Measurements from ENCODE around the gene NLK. TPM values are rescaled to one million over a fixed set of nuclear protein-coding genes. Genes with fewer than 3 reads are reported as not detected.
"Not testable (repeated sequence)": the region's sequence is repeated elsewhere in the genome, so short reads cannot be mapped to it uniquely, and the experiment has no call there.

The NLK gene
- total and polyA plus RNA-seq, 5 donors from 2014 or later = 1.7 to 16.0 (median 1.9) TPM

DNA sequence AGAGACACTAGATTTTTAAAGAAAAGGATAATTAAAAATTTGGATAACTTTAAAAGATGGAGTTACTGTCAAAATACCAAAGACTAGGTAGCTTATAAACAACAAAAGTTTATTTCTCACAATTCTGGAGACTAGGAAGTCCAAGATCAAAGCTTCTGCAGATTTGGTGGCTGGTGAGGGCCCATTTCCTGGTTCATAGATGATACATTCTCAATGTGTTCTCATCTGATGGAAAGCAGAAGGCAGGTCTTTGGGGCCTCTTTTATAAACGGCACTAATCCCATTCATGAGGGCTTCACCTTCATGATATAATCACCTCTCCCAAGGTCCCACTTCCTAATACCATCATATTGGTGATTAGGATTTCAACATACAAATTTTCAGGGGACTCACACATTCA, 33.7 kb downstream of the NLK start:
- Histone ChIP-seq H3K4me1 (ENCODE audit: control insufficient read depth, insufficient read depth, low read length, poor library complexity, severe bottlenecking) (peaks cover 20% of the 10 kb centered on the region), H3K4me3 (ENCODE audit: low read depth, low read length) (no peak overlapping the region), H3K27ac (ENCODE audit: insufficient read depth, low read length, poor library complexity, severe bottlenecking) (no peak overlapping the region), H3K36me3 (ENCODE audit: control insufficient read depth, insufficient read depth, low read length) (no peaks in the 10 kb centered on the region), H3K9me3 (ENCODE audit: control insufficient read depth in 2 of 2, low read length in 2 of 2) (no peaks in the 10 kb centered on the region), H3K27me3 (ENCODE audit: control insufficient read depth, insufficient read depth, low read length) (no peaks in the 10 kb centered on the region)
- DNase-seq = peak in 1 of 3 donors; percentile 6
- Mint-ChIP-seq H3K9me3 (peaks cover 0 to 4% (median 0%) of the 10 kb centered on the region in 7 donors), H3K27ac (no peak overlapping the region), H3K4me1 (peaks cover 31 to 64% (median 46%) of the 10 kb centered on the region in 4 donors), H3K27me3 (peaks cover 5% of the 10 kb centered on the region), H3K36me3 (peaks cover 21% of the 10 kb centered on the region), H3K4me3 (no peak overlapping the region)
- no peak for ATAC-seq (ENCODE audit: low read depth in 2 of 2)

DNA sequence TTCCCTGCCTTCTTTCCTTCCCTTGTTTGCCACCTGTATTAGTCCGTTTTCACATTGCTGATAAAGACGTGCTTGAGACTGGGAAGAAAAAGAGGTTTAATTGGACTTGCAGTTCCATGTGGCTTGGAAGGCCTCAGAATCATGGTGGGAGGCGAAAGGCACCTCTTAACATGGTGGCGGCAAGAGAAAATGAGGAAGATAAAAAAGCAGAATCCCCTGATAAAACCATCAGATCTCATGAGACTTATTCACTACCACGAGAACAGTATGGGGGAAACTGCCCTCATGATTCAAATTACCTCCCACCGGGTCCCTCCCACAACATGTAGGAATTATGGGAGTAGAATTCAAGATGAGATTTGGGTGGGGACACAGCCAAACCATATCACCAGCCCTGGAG, 34.7 kb downstream of the NLK start:
- H3K9me3 Mint-ChIP-seq; H3K27ac ChIP-seq (ENCODE audit: insufficient read depth, low read length, poor library complexity, severe bottlenecking); H3K36me3 ChIP-seq (ENCODE audit: control insufficient read depth, insufficient read depth, low read length); DNase-seq; H3K4me3 ChIP-seq (ENCODE audit: low read depth, low read length); H3K27ac Mint-ChIP-seq; H3K27me3 Mint-ChIP-seq; H3K27me3 ChIP-seq (ENCODE audit: control insufficient read depth, insufficient read depth, low read length); H3K9me3 ChIP-seq (ENCODE audit: control insufficient read depth in 2 of 2, low read length in 2 of 2); ATAC-seq (ENCODE audit: low read depth in 2 of 2); H3K4me3 Mint-ChIP-seq: not testable (repeated sequence)
- peaks cover 15% of the 10 kb centered on the region for H3K4me1 ChIP-seq (ENCODE audit: control insufficient read depth, insufficient read depth, low read length, poor library complexity, severe bottlenecking)
- Mint-ChIP-seq H3K4me1 (peaks cover 24 to 60% (median 38%) of the 10 kb centered on the region in 4 donors), H3K36me3 (peaks cover 13% of the 10 kb centered on the region)

DNA sequence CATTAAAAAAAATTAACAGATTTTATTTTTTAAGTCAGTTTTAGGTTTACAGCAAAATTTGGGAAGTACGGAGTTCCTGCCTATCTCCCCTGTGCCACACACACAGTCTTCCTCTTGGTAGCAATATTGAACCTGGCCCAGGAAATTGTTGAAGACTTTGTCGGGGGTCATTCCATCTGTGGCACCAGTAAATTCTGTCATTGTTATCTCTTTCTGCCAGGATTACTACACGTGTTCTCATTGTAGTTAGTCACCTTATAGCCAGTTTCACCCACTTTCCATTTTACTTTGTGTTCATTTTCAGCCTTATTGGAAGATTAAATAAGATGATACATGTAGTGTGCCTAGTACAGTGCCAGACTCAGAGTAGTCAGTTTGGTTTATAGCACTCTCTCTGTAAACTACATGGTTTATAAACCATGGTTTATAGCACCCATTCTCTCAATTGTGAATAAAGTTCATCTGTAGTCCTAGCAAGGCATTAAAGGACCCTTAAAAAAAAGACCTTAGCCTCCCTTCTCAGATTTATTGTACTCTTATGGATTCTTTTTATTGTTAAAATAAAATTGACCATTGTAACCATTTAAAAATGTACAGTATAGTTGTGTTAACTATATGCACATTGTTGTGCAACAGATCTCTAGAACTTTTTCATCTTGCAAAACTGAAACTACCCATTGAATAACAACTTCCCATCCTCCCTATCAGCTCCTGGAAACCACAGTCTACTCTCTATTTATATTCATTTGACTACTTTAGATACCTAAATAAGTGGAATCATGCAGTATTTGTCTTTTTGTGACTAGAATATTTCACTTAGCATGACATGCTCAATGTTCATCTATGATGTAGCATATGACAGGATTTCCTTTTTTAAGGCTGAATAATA, 36.1 kb downstream of the NLK start:
- Histone ChIP-seq H3K4me3 (ENCODE audit: low read depth, low read length) (no peak overlapping the region), H3K27ac (ENCODE audit: insufficient read depth, low read length, poor library complexity, severe bottlenecking) (no peak overlapping the region), H3K36me3 (ENCODE audit: control insufficient read depth, insufficient read depth, low read length) (no peaks in the 10 kb centered on the region), H3K27me3 (ENCODE audit: control insufficient read depth, insufficient read depth, low read length) (no peaks in the 10 kb centered on the region), H3K9me3 (ENCODE audit: control insufficient read depth in 2 of 2, low read length in 2 of 2) (no peaks in the 10 kb centered on the region), H3K4me1 (ENCODE audit: control insufficient read depth, insufficient read depth, low read length, poor library complexity, severe bottlenecking) (peaks cover 12% of the 10 kb centered on the region)
- no peak for ATAC-seq (ENCODE audit: low read depth in 2 of 2)
- H3K9me3 Mint-ChIP-seq = peaks cover 0 to under 1% (median 0%) of the 10 kb centered on the region in 7 donors
- DNase-seq = no peak
- peak overlapping the region in 1 of 4 donors; percentile 79 for H3K4me3 Mint-ChIP-seq
- peaks cover 6% of the 10 kb centered on the region for H3K36me3 Mint-ChIP-seq
- H3K4me1 Mint-ChIP-seq = peaks cover 12 to 48% (median 36%) of the 10 kb centered on the region in 4 donors
- H3K27ac Mint-ChIP-seq = no peak overlapping the region
- peaks cover 2% of the 10 kb centered on the region for H3K27me3 Mint-ChIP-seq

DNA sequence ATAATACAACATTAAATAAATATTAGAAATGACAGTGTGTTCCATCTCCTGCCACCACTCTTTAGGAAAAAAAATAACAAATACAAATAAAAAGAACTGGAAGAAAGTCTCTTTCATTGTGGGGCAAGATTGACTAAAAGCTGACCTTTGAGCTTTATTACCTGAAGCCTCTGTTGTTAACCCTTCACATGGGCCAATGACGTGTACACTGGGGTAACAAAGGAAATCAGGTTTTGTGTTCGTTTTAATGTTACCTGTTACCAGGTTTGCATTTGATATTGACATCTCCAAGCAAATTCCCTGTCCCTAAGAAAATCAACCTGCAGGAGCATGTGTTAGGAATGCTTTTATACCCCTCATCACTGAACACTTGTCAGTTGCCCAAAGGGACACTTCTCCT, 39.0 kb downstream of the NLK start:
- ATAC-seq (ENCODE audit: low read depth in 2 of 2) = no peak
- H3K4me3 ChIP-seq (ENCODE audit: low read depth, low read length) = no peak overlapping the region
- H3K27ac ChIP-seq (ENCODE audit: insufficient read depth, low read length, poor library complexity, severe bottlenecking) = no peak overlapping the region
- no peak for DNase-seq
- peaks cover 13% of the 10 kb centered on the region for H3K36me3 Mint-ChIP-seq
- H3K4me3 Mint-ChIP-seq = no peak overlapping the region
- no peak overlapping the region for H3K27ac Mint-ChIP-seq
- H3K27me3 ChIP-seq (ENCODE audit: control insufficient read depth, insufficient read depth, low read length) = no peaks in the 10 kb centered on the region
- H3K36me3 ChIP-seq (ENCODE audit: control insufficient read depth, insufficient read depth, low read length) = no peaks in the 10 kb centered on the region
- H3K9me3 Mint-ChIP-seq = peaks cover 0 to 2% (median 0%) of the 10 kb centered on the region in 7 donors
- H3K27me3 Mint-ChIP-seq = no peaks in the 10 kb centered on the region
- no peaks in the 10 kb centered on the region for H3K9me3 ChIP-seq (ENCODE audit: control insufficient read depth in 2 of 2, low read length in 2 of 2)
- H3K4me1 ChIP-seq (ENCODE audit: control insufficient read depth, insufficient read depth, low read length, poor library complexity, severe bottlenecking) = peaks cover 1% of the 10 kb centered on the region
- H3K4me1 Mint-ChIP-seq = peaks cover 11 to 41% (median 27%) of the 10 kb centered on the region in 4 donors

DNA sequence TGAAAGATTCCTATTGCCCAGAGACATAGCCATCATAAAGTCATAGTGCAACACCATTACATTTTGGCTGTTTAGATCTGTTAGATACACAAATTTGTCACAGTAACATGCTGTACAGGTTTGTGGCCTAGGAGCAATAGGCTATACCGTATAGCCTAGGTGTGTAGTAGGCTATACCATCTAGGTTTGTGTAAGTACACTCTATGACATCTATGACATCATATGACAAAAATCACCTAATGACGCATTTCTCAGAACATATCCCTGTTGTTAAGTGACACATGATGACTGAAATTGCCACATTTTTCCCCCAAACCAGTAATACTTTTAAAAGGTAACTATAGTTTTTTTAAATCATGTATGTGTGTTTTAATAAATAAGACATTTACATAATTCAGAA, 43.3 kb downstream of the NLK start:
- peaks cover 0 to 6% (median 0%) of the 10 kb centered on the region in 7 donors for H3K9me3 Mint-ChIP-seq
- no peak overlapping the region for H3K27ac ChIP-seq (ENCODE audit: insufficient read depth, low read length, poor library complexity, severe bottlenecking)
- H3K4me1 ChIP-seq (ENCODE audit: control insufficient read depth, insufficient read depth, low read length, poor library complexity, severe bottlenecking) = peaks cover 2% of the 10 kb centered on the region
- no peak overlapping the region for H3K27ac Mint-ChIP-seq
- H3K4me3 Mint-ChIP-seq = no peak overlapping the region
- H3K4me1 Mint-ChIP-seq = peaks cover 15 to 39% (median 35%) of the 10 kb centered on the region in 4 donors
- no peaks in the 10 kb centered on the region for H3K27me3 ChIP-seq (ENCODE audit: control insufficient read depth, insufficient read depth, low read length)
- DNase-seq = no peak
- H3K4me3 ChIP-seq (ENCODE audit: low read depth, low read length) = no peak overlapping the region
- no peak for ATAC-seq (ENCODE audit: low read depth in 2 of 2)
- no peaks in the 10 kb centered on the region for H3K9me3 ChIP-seq (ENCODE audit: control insufficient read depth in 2 of 2, low read length in 2 of 2)
- H3K36me3 Mint-ChIP-seq = peaks cover 6% of the 10 kb centered on the region
- H3K36me3 ChIP-seq (ENCODE audit: control insufficient read depth, insufficient read depth, low read length) = no peaks in the 10 kb centered on the region
- H3K27me3 Mint-ChIP-seq = no peaks in the 10 kb centered on the region

DNA sequence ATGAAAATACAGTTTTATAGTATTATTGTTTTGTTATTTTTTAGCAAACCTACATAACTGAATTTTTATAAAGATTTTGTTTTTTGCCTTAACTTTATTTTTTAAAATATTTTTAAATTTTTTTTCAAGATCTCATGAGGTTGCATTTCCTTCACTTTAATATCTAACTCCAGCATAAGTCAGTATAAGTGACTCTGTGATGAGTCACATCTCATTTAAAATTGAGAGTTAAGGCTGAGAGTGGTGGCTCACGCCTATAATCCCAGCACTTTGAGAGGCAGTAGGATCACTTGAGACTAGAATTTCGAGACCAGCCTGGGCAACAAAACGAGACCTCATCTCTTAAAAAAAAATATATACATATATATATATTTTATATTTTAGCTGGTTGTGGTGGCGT, 44.0 kb downstream of the NLK start:
- no peak for DNase-seq
- Histone ChIP-seq H3K9me3 (ENCODE audit: control insufficient read depth in 2 of 2, low read length in 2 of 2) (no peaks in the 10 kb centered on the region), H3K27me3 (ENCODE audit: control insufficient read depth, insufficient read depth, low read length) (no peaks in the 10 kb centered on the region), H3K4me3 (ENCODE audit: low read depth, low read length) (no peak overlapping the region), H3K36me3 (ENCODE audit: control insufficient read depth, insufficient read depth, low read length) (no peaks in the 10 kb centered on the region), H3K27ac (ENCODE audit: insufficient read depth, low read length, poor library complexity, severe bottlenecking) (no peak overlapping the region), H3K4me1 (ENCODE audit: control insufficient read depth, insufficient read depth, low read length, poor library complexity, severe bottlenecking) (peaks cover 2% of the 10 kb centered on the region)
- Mint-ChIP-seq H3K4me3 (no peak overlapping the region), H3K36me3 (peaks cover 6% of the 10 kb centered on the region), H3K4me1 (peaks cover 17 to 41% (median 35%) of the 10 kb centered on the region in 4 donors), H3K27me3 (no peaks in the 10 kb centered on the region), H3K9me3 (peaks cover 0 to 6% (median 0%) of the 10 kb centered on the region in 7 donors), H3K27ac (no peak overlapping the region)
- ATAC-seq (ENCODE audit: low read depth in 2 of 2) = no peak

DNA sequence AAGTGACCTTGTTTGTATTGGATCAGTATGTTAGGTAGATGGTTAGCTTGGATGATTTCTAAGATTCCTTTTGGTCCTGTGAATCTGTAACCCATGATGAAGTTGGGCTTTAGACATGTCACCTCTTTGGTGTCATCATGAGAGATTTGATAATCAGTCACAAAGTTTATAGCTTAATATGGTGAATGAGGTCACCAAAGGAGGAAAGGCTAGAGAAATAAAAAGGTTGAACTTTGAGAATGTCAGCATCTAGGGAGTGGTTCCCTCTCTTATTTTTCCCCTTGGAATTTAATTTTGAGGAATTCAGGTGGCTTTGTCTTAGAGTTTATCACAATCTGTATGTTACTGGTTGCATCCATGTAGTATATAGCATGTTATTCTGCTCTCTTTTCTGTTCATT, 45.3 kb downstream of the NLK start:
- Mint-ChIP-seq H3K4me1 (peaks cover 17 to 37% (median 30%) of the 10 kb centered on the region in 4 donors), H3K27me3 (no peaks in the 10 kb centered on the region), H3K4me3 (no peak overlapping the region), H3K27ac (no peak overlapping the region), H3K9me3 (peaks cover 0 to 6% (median 0%) of the 10 kb centered on the region in 7 donors), H3K36me3 (peaks cover 6% of the 10 kb centered on the region)
- Histone ChIP-seq H3K4me1 (ENCODE audit: control insufficient read depth, insufficient read depth, low read length, poor library complexity, severe bottlenecking) (peaks cover 2% of the 10 kb centered on the region), H3K9me3 (ENCODE audit: control insufficient read depth in 2 of 2, low read length in 2 of 2) (no peaks in the 10 kb centered on the region), H3K27me3 (ENCODE audit: control insufficient read depth, insufficient read depth, low read length) (no peaks in the 10 kb centered on the region), H3K4me3 (ENCODE audit: low read depth, low read length) (no peak overlapping the region), H3K27ac (ENCODE audit: insufficient read depth, low read length, poor library complexity, severe bottlenecking) (no peak overlapping the region), H3K36me3 (ENCODE audit: control insufficient read depth, insufficient read depth, low read length) (no peaks in the 10 kb centered on the region)
- ATAC-seq (ENCODE audit: low read depth in 2 of 2) (no peak), DNase-seq (no peak)

DNA sequence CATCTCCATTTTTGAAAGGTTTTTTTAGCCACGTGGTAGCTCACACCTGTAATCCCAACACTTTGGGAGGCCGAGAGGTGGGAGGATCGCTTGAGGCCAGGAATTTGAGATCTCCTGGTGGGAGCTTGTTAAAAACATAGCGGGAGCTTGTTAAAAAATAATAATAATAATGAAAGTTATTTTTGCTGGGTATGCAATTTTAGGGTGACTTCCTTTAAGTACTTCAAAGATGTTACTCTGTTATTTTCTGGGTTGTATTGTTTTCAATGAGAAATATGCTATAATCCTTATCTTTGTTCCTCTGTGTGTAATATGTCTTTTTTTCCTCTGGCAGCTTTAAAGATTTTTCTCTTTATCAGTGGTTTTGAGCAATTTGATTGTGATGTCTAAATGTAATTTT, 48.1 kb downstream of the NLK start:
- Histone ChIP-seq H3K4me1 (ENCODE audit: control insufficient read depth, insufficient read depth, low read length, poor library complexity, severe bottlenecking) (peaks cover 2% of the 10 kb centered on the region), H3K36me3 (ENCODE audit: control insufficient read depth, insufficient read depth, low read length) (no peaks in the 10 kb centered on the region), H3K27ac (ENCODE audit: insufficient read depth, low read length, poor library complexity, severe bottlenecking) (no peak overlapping the region), H3K27me3 (ENCODE audit: control insufficient read depth, insufficient read depth, low read length) (no peaks in the 10 kb centered on the region), H3K9me3 (ENCODE audit: control insufficient read depth in 2 of 2, low read length in 2 of 2) (no peaks in the 10 kb centered on the region), H3K4me3 (ENCODE audit: low read depth, low read length) (no peak overlapping the region)
- H3K27ac Mint-ChIP-seq = no peak overlapping the region
- H3K4me3 Mint-ChIP-seq = no peak overlapping the region
- no peaks in the 10 kb centered on the region for H3K36me3 Mint-ChIP-seq
- H3K4me1 Mint-ChIP-seq = peaks cover 17 to 28% (median 22%) of the 10 kb centered on the region in 4 donors
- H3K9me3 Mint-ChIP-seq = peaks cover 0 to 6% (median 0%) of the 10 kb centered on the region in 7 donors
- DNase-seq (no peak), ATAC-seq (ENCODE audit: low read depth in 2 of 2) (no peak)
- H3K27me3 Mint-ChIP-seq = no peaks in the 10 kb centered on the region
